Inferior parietal cortex (tissue), 1 donor: ENCODE measurements around the gene DTD1.

Experiments
- DNase-seq: peaks from one replicate; pipeline ENCODE4 v3.0.0-alpha.2; 2016; ENCODE audit errors: extremely low spot score

DTD1 gene

DNA sequence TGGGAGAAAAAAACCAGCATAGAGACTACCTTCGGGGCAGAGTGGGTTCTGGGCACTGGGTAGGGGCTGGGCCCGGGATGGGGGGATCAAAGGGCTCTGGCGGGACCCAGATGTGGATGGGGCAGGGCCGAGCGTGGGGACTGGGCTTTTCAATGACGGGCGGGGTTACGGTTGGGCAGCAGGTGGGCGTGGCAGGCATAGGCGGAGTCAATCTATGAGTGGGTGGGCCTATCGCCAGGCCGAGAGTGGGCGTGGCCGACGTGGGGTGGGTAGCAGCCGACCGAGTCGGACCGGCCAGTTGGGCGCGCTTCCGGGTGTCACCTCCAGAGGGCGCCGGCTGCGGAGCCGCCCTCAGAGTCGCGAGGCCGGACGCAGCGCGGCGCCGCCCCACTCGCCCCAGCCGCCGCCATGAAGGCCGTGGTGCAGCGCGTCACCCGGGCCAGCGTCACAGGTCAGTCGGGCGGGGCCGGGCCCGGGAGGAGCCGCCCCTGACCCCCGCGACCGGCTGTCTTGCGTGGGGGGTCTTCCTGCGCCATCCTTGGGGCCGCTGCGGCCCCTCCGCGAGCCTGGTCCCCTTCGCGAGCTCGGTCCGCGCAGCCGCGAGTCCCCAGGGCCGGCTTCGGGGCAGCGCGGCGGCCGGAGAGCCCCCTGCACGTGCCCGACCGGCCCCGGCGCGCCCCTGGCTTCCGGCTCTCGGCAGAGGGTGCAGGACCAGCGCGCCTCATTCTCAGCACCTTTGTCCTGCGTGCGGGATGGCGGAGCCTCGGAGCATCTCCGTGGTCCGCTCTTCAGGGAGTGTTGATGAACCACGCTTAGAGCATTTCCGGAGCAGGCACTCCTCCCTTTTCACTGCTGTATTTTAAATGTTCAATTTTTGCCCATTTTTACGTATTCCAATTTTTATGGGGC, at the start of gene DTD1:
DTD1 (plus strand) TSS at position 390 of the 909 bp plus-strand sequence; CDS start at position 409, 19 bp downstream.
- peak; percentile 87 for DNase-seq

- no peak for DNase-seq
Measured at GRCh38 chr20:18541741-18542140, 46.1 kb upstream of the DTD1 start.

DNA sequence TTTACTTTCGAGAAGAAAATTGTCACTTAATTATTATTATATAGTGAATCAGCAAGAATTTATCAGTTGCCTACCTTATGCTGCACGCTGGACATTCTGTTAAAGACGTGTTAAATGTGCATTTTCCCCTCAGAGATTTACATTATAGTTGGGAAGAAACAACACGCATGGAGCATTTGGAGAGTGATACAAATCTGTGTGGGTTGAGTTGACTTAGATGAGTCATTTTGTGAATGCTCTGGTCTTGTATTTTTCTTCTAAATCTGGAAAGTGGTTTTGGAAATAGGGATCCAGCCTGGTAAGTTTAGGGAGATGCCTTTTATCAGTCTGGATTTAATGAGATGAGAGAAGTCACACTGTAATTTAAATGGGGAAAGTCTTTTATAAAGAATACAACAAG, 44.6 kb upstream of the DTD1 start:
- peak; percentile 12 for DNase-seq

- DNase-seq: no peak
Measured at GRCh38 chr20:18543932-18544331, 43.9 kb upstream of the DTD1 start.

- no peak for DNase-seq
Measured at GRCh38 chr20:18545566-18545965, 42.3 kb upstream of the DTD1 start.

DNA sequence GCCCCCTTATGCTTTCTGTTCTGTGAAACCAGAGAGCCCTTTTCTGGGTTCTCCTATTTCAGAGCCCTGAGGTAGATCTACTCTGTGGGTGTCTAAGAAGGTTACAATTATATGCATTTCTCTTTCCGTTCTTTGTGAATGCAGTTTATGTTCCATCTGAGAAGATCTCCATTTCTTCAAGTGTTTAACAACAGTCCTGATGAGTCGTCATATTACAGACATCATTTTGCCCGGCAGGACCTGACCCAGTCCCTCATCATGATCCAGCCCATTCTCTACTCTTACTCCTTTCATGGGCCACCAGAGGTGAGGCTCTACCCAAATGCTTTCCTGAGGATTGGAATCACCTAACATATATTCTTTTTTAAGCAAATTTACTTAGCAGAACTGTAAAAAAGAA, 39.4 kb upstream of the DTD1 start:
- no peak for DNase-seq

GRCh38 chr20:18553746-18554145, 34.1 kb upstream of the DTD1 start:
- DNase-seq: no peak

- DNase-seq: peak; percentile 89
Measured at GRCh38 chr20:18566892-18567738, 20.7 kb upstream of the DTD1 start, which contains the start of gene SMIM26. Gene SMIM26, plus strand, starts transcription at chr20:18567432. Its CDS starts 47 bp downstream, at chr20:18567479.

DNA sequence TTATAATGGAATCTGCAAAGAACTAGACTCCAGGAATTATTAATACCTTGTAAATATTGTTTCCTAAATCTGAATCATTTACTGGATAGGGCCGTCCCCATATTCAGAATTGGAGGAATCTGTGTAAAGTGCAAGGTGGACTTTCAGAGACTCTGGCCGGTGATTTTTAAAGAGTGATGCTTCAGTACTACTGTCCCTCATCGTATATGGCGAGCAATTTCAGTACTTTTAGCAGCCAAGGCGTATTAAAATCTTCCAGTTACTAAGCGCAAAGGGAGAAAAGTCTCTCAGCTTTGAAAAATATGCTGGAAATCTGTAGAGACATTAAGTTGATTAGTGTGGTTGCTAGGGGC, 20.1 kb upstream of the DTD1 start:
- no peak for DNase-seq

DNA sequence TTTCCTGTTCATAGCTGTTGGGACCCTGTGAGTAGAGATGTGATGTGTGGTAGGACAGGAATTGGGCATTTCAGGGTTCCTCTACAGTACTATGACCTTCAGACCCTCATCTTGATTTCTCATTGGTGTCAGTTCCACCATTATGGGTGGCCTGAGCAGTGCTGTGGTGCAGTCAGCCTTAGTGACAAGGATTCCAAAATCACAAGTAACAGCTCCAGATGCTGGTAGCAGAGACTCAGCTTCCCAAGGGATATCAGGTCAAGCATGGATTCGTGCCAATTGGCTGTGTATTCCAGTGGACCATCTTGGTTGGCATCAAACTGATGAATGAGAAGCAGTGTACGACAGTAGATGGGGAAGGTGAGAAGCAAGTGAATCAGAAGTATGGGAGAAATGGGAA, 16.8 kb upstream of the DTD1 start:
- no peak for DNase-seq

GRCh38 chr20:18571578-18571977, 16.3 kb upstream of the DTD1 start:
- DNase-seq: no peak

GRCh38 chr20:18577942-18578341, 9.9 kb upstream of the DTD1 start:
- no peak for DNase-seq

- no peak for DNase-seq
Measured at GRCh38 chr20:18578581-18578980, 9.3 kb upstream of the DTD1 start.

GRCh38 chr20:18580012-18580411, 7.8 kb upstream of the DTD1 start:
- no peak for DNase-seq

GRCh38 chr20:18585134-18585533, 2.7 kb upstream of the DTD1 start:
- no peak for DNase-seq

GRCh38 chr20:18588574-18588933, 700 bp downstream of the DTD1 start:
- DNase-seq: no peak

DNA sequence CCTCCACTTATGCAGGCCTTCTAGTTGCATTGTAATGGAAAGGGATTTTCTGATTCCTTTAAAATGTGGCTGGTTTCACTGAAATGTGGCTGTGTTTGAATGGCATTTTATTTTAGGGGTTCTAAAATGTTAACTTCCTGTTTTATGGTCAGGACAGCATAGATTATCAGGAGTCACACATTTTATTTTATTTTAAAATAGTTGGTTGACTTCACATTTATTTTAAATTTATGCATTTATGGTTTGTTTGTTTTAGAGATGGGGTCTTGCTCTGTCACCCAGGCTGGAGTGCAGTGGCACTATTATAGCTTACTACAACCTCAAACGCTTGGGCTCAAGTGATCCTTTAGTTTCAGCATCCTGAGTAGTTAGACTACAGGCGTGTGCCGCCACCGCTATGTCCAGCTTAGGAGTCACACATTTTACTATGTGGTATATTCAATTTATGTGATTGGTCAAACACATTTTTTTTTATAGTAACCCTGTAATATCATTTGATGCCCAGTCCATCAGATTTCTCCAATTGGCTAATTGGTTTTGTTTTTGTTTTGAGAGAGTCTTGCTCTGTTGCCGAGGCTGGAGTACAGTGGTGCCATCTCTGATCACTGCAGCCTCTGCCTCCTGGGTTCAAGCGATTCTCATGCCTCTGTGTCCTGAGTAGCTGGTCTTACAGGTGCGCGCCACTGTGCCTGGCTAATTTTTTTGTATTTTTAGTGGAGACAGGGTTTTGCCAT, 2.3 kb downstream of the DTD1 start:
- DNase-seq: no peak

DNA sequence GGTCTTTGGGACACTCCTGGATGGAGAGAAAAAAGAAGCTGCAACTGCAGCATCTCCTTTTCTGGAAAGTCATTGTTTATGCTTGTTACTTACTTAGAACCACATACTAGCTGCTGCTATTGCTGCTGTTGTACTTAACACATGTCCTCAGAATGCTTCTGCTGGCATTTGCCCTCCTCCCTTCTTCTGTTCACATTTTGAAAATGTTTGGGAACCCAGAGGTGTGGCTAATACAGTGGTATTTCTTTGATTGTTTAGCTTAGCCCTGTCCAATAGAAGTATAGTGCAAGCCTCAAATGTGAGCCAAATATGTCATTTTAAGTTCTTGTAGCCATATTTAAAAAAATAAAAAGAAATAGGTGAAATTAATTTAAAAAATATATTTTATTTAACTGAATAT, 8.4 kb downstream of the DTD1 start:
- no peak for DNase-seq

DNA sequence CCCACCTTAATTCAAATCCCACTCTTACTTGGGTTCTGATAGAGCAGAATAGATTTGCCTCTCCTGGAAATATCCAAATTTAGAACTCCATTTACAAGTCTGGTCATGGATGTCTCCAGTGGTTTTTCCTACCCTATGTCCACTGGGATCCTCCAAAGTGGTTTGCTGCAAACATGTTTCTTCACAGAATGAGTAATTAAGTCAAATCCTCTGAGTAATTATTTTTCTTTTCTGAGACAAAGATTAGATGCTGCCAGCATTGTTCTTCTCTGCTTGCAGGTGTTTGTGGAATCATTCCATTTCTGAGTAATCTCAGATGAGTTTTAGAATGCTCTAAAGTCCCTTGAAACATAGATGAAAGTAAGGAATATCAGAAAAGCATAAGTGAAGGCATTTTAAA, 21.9 kb downstream of the DTD1 start:
- no peak for DNase-seq

DNA sequence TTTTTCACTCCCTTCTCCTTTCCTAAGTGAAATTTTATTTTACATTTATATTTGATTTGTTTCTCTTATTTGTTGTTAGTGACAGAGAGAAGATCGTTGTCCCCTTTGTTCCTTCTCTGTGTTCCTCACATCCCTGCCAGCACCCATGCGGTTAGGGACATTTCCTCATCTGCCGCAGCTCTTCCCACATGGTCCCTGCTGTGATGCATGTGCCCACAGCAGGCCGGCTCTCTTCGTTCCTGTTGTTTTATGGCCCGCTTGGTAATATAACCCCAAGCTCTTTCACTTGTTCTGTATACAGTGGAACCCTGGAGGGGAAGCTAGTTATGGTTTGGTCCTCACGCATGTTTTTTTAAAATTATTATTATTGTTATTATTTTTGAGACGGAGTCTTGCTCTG, 23.6 kb downstream of the DTD1 start:
- DNase-seq: no peak

- no peak for DNase-seq
Measured at GRCh38 chr20:18613553-18613952, 25.7 kb downstream of the DTD1 start.

GRCh38 chr20:18614244-18614643, 26.4 kb downstream of the DTD1 start:
- DNase-seq: no peak
